Ishikawa (cell line): ENCODE results near the gene KREMEN1.

Experiments used
- CEBPB ChIP-seq: IDR thresholded peaks from 2 replicates; pipeline ENCODE4 v1.6.1; 2012
- CREB1 ChIP-seq: IDR thresholded peaks from 2 replicates; pipeline ENCODE4 v1.6.1; 2012; ENCODE audit warnings: low read depth
- EP300 ChIP-seq: IDR thresholded peaks from 2 replicates; pipeline ENCODE4 v1.6.1; 2012; ENCODE audit warnings: borderline replicate concordance
- FOXM1 ChIP-seq: IDR thresholded peaks from 2 replicates; pipeline ENCODE4 v1.6.1; 2012; ENCODE audit warnings: low read depth, borderline replicate concordance
- NFIC ChIP-seq: IDR thresholded peaks from 2 replicates; pipeline ENCODE4 v1.6.1; 2012
- RAD21 ChIP-seq: IDR thresholded peaks from 2 replicates; pipeline ENCODE4 v1.6.1; 2012; ENCODE audit warnings: low read depth
- REST ChIP-seq: IDR thresholded peaks from 2 replicates; pipeline ENCODE4 v1.6.1; 2012; ENCODE audit warnings: low read depth, mild to moderate bottlenecking
- TAF1 ChIP-seq: IDR thresholded peaks from 2 replicates; pipeline ENCODE4 v1.6.1; 2012; ENCODE audit warnings: low read depth, mild to moderate bottlenecking
- TCF12 ChIP-seq: IDR thresholded peaks from 2 replicates; pipeline ENCODE4 v1.6.1; 2012; ENCODE audit warnings: low read depth
- TEAD4 ChIP-seq: IDR thresholded peaks from 2 replicates; pipeline ENCODE4 v1.6.1; 2012
- YY1 ChIP-seq: IDR thresholded peaks from 2 replicates; pipeline ENCODE4 v1.6.1; 2012; ENCODE audit warnings: low read depth
- ZBTB7A ChIP-seq: IDR thresholded peaks from 2 replicates; pipeline ENCODE4 v1.6.1; 2012; ENCODE audit warnings: low read depth
- TF ChIP-seq, protein P1 (sequence below): IDR thresholded peaks from 2 replicates; pipeline ENCODE4 v1.6.1; 2012

DNA sequence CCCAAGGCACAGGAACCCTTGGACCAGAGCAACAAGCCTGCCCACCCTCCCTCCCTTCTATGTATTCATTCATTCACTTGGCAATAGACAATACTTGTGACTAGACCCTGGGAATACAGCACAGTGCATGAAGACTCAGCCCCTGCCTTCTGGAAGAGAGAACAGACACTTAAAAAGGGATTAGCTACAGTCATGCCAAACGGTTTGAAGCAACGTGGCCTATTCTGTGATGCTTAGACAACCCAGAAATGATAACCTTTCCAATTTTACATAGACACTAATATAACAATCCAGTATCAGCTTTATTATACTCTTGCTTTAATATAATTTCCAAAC is 52.6 kb downstream of the KREMEN1 start:
- TF ChIP-seq ZBTB7A: no peak
- no peak for TF ChIP-seq CEBPB
- TF ChIP-seq, protein P1, sequence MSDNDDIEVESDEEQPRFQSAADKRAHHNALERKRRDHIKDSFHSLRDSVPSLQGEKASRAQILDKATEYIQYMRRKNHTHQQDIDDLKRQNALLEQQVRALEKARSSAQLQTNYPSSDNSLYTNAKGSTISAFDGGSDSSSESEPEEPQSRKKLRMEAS: no peak
- TF ChIP-seq YY1: no peak
- no peak for TF ChIP-seq CREB1
- no peak for TF ChIP-seq EP300
- no peak for TF ChIP-seq RAD21
- TF ChIP-seq REST: no peak
- no peak for TF ChIP-seq TEAD4
- TF ChIP-seq NFIC: no peak
- TF ChIP-seq TAF1: no peak
- TF ChIP-seq TCF12: no peak
- TF ChIP-seq FOXM1: no peak
